Liver (tissue), 9 donors: Measurements from ENCODE around the gene ITGA11. TPM values are rescaled to one million over a fixed set of nuclear protein-coding genes. Genes with fewer than 3 reads are reported as not detected.

ENCODE experiments used
- DNase-seq: peaks from one replicate; pipeline ENCODE4 v3.0.0-alpha.2; 2017; ENCODE audit warnings: low spot score
- H3K27ac ChIP-seq, 2 donors: one replicate each; pipeline ENCODE4 v1.7.0; 2013; ENCODE audit warnings: inconsistent platforms in 2 of 2, low read length in 2 of 2, control low read depth in 1 of 2, low read depth in 1 of 2, mild to moderate bottlenecking in 1 of 2
- H3K27me3 ChIP-seq, 4 donors: one replicate each; pipeline versions ENCODE4 v1.6.1 to v1.7.0; 2013; ENCODE audit warnings: low read length in 3 of 4, inconsistent platforms in 1 of 4, mild to moderate bottlenecking in 1 of 4, moderate library complexity in 1 of 4; ENCODE audit not compliant: control insufficient read depth in 4 of 4, insufficient read depth in 4 of 4
- H3K36me3 ChIP-seq, 4 donors: one replicate each; pipeline versions ENCODE4 v1.6.1 to v1.7.0; 2013; ENCODE audit warnings: low read length in 3 of 4, mild to moderate bottlenecking in 3 of 4, low read depth in 1 of 4, moderate library complexity in 1 of 4; ENCODE audit not compliant: control insufficient read depth in 4 of 4, insufficient read depth in 3 of 4
- H3K4me1 ChIP-seq, 4 donors: one replicate each; pipeline versions ENCODE4 v1.6.1 to v1.7.0; 2013; ENCODE audit warnings: low read length in 3 of 4, mild to moderate bottlenecking in 3 of 4, moderate library complexity in 1 of 4; ENCODE audit not compliant: control insufficient read depth in 4 of 4, insufficient read depth in 4 of 4
- H3K4me3 ChIP-seq, 3 donors: one replicate each; pipeline versions ENCODE4 v1.6.1 to v1.7.0; 2013; ENCODE audit warnings: low read length in 3 of 3, control low read depth in 1 of 3, low read depth in 1 of 3, mild to moderate bottlenecking in 1 of 3
- H3K9ac ChIP-seq, 2 donors: one replicate each; pipeline ENCODE4 v1.7.0; 2013; ENCODE audit warnings: low read length in 2 of 2, mild to moderate bottlenecking in 2 of 2, moderate library complexity in 2 of 2, control low read depth in 1 of 2, low read depth in 1 of 2
- H3K9me3 ChIP-seq, 4 donors: one replicate each; pipeline versions ENCODE4 v1.6.1 to v1.7.0; 2013; ENCODE audit warnings: low read length in 3 of 4; ENCODE audit not compliant: control insufficient read depth in 4 of 4
- EGR1 ChIP-seq, 2 donors: IDR thresholded peaks; 2 replicates each; pipeline ENCODE4 v1.6.1; 2016 to 2018; ENCODE audit warnings: antibody characterized with exemption in 2 of 2, low read depth in 2 of 2
- FOXA2 ChIP-seq: IDR thresholded peaks from 2 replicates; pipeline ENCODE4 v1.6.1; 2016; ENCODE audit warnings: antibody characterized with exemption
- HNF4A ChIP-seq, 2 donors: conservative IDR thresholded peaks; 2 replicates each; pipeline ENCODE4 v1.6.1; 2016; ENCODE audit warnings: antibody characterized with exemption in 2 of 2, mild to moderate bottlenecking in 2 of 2
- HNF4G ChIP-seq: IDR thresholded peaks from 2 replicates; pipeline ENCODE4 v1.6.1; 2016; ENCODE audit warnings: antibody characterized with exemption
- JUND ChIP-seq, 2 donors: IDR thresholded peaks; 2 replicates each; pipeline ENCODE4 v1.6.1; 2016; ENCODE audit warnings: antibody characterized with exemption in 2 of 2
- NR2F2 ChIP-seq: IDR thresholded peaks from 2 replicates; pipeline ENCODE4 v1.6.1; 2016; ENCODE audit warnings: antibody characterized with exemption
- RXRA ChIP-seq, 2 donors: IDR thresholded peaks; 2 replicates each; pipeline ENCODE4 v1.6.1; 2017 to 2018; ENCODE audit warnings: antibody characterized with exemption in 2 of 2, mild to moderate bottlenecking in 1 of 2
- TAF1 ChIP-seq: conservative IDR thresholded peaks from 2 replicates; pipeline ENCODE4 v1.6.1; 2016; ENCODE audit warnings: antibody characterized with exemption, mild to moderate bottlenecking
- YY1 ChIP-seq: IDR thresholded peaks from 2 replicates; pipeline ENCODE4 v1.6.1; 2016; ENCODE audit warnings: antibody characterized with exemption, mild to moderate bottlenecking
- WGBS: extraction: QIAGEN DNeasy Blood & Tissue Kit; methylation state at CpG from one replicate; pipeline ENCODE4 v1.1.7; 2013; 5-methylcytosine and 5-hydroxymethylcytosine counted together
- polyA plus RNA-seq, 2 donors: library from polyadenylated mRNA; stranded (reverse) in 1 of 2; unstranded in 1 of 2; fragments of 200-250 nt in 1 of 2; fragments of >200 nt in 1 of 2; fragmentation: Nextera tagmentation in 1 of 2; extraction: Ambion mirVana in 1 of 2; gene quantifications; one replicate each; pipeline versions ENCODE4 v1.2.1 to v1.2.3, GENCODE V29; 2013 to 2015
- total RNA-seq, 2 donors: library from RNA; depleted of rRNA; stranded (reverse); fragments of >200 nt; gene quantifications; one replicate each; pipeline ENCODE4 v1.2.3, GENCODE V29; 2014
- TF ChIP-seq, protein P1 (sequence below): IDR thresholded peaks from 2 replicates; pipeline ENCODE4 v1.6.1; 2016; ENCODE audit warnings: antibody characterized with exemption
- TF ChIP-seq, protein P2 (sequence below): IDR thresholded peaks from 2 replicates; pipeline ENCODE4 v1.6.1; 2016; ENCODE audit warnings: antibody characterized with exemption
- TF ChIP-seq, protein P3 (sequence below): fragments of 150-350 bp; IDR thresholded peaks from 2 replicates; pipeline ENCODE4 v1.5.1; 2017; ENCODE audit warnings: improper control_type of control experiment, low read depth, low read length; ENCODE audit not compliant: missing input control
- TF ChIP-seq, protein P4 (sequence below): IDR thresholded peaks from 2 replicates; pipeline ENCODE4 v1.6.1; 2016; ENCODE audit warnings: antibody characterized with exemption
- TF ChIP-seq, protein P5 (sequence below): IDR thresholded peaks from 2 replicates; pipeline ENCODE4 v1.6.1; 2016; ENCODE audit warnings: antibody characterized with exemption, mild to moderate bottlenecking
- donor health status: healthy.
- donor health status: healthy.
- donor health status: healthy.
- donor health status: healthy.
- donor health status: healthy.

Gene ITGA11
- total and polyA plus RNA-seq, 4 donors = 0.32 to 1.0 (median 0.67) TPM

DNA sequence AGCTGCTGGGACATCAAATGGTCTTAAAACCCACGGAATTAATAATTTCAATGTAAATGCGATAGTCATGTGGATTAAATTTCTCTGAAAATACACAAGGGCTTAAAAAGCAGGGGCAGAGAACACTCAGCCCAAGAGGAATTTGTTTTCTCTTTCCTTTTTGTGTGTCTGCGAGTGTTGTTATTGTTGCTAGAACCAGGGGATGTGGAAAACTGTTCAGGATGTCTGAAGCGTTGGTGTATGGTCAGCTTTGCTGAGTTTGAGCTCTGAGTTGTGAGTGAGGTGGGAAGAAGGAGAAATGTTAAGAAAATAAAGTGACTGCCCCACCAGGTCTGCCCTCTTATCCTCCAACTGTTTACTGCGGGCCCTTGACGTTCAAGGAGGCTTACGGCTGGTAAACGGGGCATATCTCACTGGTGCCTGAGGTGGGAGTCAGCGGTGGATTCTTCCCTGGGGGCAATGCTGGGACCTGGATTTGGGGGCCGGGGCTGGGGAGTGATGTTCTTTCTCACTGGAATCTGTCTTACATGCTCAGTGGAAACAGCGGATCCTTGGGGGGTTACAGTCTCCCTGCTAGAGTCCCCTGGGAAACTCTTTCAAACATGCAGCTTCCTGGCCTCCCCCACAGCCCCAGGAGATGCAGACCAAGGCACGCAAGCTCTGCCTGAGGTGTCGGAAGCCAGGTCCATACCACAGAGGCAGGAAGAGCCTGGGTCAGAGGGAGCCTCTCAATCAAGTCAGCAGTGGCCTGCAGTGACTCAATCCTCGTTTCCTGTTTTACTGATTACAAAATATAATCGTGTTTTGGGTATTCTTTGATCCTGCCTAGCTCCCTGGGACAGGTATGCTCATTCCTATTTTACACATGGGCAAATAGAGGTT, 41.8 kb downstream of the ITGA11 start:
- DNase-seq = peak; percentile 28
- WGBS = 75% methylated on average over 15 of the region's 15 CpGs
- peaks cover 0 to 7% (median 0%) of the 10 kb centered on the region in 4 donors for H3K9me3 ChIP-seq

DNA sequence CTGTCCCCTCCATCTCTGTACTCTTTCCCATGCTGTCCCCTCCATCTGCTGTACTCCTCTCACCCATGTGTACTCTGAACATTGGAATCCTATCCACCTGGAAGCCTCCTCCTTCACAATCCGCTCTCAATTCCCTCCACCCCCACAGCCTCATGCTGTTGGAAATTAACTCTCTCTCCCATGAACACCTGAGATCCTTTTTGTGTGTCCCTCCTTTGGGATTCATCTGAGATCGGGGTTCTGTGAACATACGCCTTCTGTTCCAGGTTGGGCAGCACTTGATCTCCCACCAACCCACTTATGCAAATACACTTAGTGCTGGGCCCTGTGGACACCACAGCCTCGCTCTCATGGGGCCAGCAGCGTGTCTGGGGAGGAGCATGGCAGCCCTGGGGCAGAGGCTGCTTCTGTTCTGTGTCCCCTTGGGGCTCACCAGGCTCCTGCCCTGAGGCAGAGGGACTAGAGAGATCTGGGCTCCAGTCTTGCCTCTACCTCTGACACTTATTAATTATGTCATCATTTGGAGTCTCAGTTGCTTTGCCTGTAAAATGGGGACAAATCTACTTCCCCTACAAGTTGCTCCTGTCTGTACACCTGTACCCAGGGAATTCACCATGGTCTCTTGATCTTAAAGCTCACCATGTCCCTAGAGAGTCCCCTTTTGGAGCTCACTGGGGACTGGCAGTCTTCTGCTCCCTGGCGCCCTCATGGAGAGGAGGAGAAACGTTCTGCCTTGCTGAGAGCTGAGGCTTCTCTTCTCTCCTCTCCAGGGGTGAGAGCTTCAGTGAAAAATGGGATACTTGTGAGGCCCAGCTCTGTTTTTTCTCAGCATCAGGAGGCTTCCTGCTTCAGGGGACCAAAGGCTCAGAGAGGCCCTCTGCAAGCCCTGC, 42.7 kb downstream of the ITGA11 start:
- 83% methylated on average over 7 of the region's 7 CpGs for WGBS
- peaks cover 0 to 7% (median 0%) of the 10 kb centered on the region in 4 donors for H3K9me3 ChIP-seq
- no peaks in the 10 kb centered on the region for H3K4me1 ChIP-seq
- H3K36me3 ChIP-seq = no peaks in the 10 kb centered on the region
- no peak overlapping the region for H3K4me3 ChIP-seq
- DNase-seq = peak; percentile 25
- H3K27ac ChIP-seq = no peak overlapping the region
- H3K9ac ChIP-seq = no peak overlapping the region
- H3K27me3 ChIP-seq = peaks cover 0 to 6% (median under 1%) of the 10 kb centered on the region in 4 donors
- TF ChIP-seq, protein P1, sequence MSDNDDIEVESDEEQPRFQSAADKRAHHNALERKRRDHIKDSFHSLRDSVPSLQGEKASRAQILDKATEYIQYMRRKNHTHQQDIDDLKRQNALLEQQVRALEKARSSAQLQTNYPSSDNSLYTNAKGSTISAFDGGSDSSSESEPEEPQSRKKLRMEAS = no peak
- TF ChIP-seq EGR1 (IDR thresholded peaks at IDR 0.05; ENCODE audit: low read depth in 2 of 2) = no peak
- no peak for TF ChIP-seq JUND (IDR thresholded peaks at IDR 0.05)
- no peak for TF ChIP-seq RXRA (IDR thresholded peaks at IDR 0.05)
- TF ChIP-seq FOXA2 = no peak
- no peak for TF ChIP-seq YY1
- no peak for TF ChIP-seq HNF4G
- no peak for TF ChIP-seq TAF1
- TF ChIP-seq, protein P2, sequence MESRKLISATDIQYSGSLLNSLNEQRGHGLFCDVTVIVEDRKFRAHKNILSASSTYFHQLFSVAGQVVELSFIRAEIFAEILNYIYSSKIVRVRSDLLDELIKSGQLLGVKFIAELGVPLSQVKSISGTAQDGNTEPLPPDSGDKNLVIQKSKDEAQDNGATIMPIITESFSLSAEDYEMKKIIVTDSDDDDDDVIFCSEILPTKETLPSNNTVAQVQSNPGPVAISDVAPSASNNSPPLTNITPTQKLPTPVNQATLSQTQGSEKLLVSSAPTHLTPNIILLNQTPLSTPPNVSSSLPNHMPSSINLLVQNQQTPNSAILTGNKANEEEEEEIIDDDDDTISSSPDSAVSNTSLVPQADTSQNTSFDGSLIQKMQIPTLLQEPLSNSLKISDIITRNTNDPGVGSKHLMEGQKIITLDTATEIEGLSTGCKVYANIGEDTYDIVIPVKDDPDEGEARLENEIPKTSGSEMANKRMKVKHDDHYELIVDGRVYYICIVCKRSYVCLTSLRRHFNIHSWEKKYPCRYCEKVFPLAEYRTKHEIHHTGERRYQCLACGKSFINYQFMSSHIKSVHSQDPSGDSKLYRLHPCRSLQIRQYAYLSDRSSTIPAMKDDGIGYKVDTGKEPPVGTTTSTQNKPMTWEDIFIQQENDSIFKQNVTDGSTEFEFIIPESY = no peak
- TF ChIP-seq, protein P3, sequence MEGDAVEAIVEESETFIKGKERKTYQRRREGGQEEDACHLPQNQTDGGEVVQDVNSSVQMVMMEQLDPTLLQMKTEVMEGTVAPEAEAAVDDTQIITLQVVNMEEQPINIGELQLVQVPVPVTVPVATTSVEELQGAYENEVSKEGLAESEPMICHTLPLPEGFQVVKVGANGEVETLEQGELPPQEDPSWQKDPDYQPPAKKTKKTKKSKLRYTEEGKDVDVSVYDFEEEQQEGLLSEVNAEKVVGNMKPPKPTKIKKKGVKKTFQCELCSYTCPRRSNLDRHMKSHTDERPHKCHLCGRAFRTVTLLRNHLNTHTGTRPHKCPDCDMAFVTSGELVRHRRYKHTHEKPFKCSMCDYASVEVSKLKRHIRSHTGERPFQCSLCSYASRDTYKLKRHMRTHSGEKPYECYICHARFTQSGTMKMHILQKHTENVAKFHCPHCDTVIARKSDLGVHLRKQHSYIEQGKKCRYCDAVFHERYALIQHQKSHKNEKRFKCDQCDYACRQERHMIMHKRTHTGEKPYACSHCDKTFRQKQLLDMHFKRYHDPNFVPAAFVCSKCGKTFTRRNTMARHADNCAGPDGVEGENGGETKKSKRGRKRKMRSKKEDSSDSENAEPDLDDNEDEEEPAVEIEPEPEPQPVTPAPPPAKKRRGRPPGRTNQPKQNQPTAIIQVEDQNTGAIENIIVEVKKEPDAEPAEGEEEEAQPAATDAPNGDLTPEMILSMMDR = no peak
- TF ChIP-seq HNF4A (conservative IDR thresholded peaks at IDR 0.05) = no peak
- TF ChIP-seq NR2F2 = no peak

More for the DNA sequence above, 41.8 kb downstream of the ITGA11 start:
- H3K27me3 ChIP-seq = peaks cover 0 to 6% (median under 1%) of the 10 kb centered on the region in 4 donors
- no peaks in the 10 kb centered on the region for H3K4me1 ChIP-seq
- no peak overlapping the region for H3K4me3 ChIP-seq
- no peak overlapping the region for H3K9ac ChIP-seq
- TF ChIP-seq, protein P2 = no peak
- TF ChIP-seq HNF4A (conservative IDR thresholded peaks at IDR 0.05) (no peak), FOXA2 (no peak), YY1 (no peak)
- TF ChIP-seq, protein P1 = no peak
- TF ChIP-seq, protein P4, sequence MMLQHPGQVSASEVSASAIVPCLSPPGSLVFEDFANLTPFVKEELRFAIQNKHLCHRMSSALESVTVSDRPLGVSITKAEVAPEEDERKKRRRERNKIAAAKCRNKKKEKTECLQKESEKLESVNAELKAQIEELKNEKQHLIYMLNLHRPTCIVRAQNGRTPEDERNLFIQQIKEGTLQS = no peak
- TF ChIP-seq, protein P5, sequence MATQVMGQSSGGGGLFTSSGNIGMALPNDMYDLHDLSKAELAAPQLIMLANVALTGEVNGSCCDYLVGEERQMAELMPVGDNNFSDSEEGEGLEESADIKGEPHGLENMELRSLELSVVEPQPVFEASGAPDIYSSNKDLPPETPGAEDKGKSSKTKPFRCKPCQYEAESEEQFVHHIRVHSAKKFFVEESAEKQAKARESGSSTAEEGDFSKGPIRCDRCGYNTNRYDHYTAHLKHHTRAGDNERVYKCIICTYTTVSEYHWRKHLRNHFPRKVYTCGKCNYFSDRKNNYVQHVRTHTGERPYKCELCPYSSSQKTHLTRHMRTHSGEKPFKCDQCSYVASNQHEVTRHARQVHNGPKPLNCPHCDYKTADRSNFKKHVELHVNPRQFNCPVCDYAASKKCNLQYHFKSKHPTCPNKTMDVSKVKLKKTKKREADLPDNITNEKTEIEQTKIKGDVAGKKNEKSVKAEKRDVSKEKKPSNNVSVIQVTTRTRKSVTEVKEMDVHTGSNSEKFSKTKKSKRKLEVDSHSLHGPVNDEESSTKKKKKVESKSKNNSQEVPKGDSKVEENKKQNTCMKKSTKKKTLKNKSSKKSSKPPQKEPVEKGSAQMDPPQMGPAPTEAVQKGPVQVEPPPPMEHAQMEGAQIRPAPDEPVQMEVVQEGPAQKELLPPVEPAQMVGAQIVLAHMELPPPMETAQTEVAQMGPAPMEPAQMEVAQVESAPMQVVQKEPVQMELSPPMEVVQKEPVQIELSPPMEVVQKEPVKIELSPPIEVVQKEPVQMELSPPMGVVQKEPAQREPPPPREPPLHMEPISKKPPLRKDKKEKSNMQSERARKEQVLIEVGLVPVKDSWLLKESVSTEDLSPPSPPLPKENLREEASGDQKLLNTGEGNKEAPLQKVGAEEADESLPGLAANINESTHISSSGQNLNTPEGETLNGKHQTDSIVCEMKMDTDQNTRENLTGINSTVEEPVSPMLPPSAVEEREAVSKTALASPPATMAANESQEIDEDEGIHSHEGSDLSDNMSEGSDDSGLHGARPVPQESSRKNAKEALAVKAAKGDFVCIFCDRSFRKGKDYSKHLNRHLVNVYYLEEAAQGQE = no peak
- H3K27ac ChIP-seq = no peak overlapping the region
- H3K36me3 ChIP-seq = no peaks in the 10 kb centered on the region
